ENCODE data around the gene PAX9.
A peak's percentile ranks its signal among the peaks of the same experiment; 100 is the strongest.

The PAX9 gene

DNA sequence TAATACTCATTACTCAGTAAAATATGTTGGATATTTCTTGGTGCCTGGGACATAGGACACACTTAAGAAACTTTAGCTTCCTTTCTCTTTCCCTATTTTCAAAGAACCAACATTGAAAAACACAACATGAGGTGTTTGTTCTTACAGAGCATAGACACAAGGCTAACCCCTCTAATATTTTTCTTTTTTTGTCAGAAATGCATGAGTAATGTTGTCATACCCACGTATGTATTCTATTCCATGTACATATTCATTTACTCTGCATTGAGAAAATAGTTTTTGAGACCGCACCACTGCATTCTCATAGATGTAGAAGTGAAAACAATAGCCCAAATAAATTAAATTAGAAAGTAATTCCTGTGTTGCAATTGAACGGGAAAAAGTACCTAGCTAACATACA lies 13.0 kb downstream of the PAX9 start:
- Histone ChIP-seq H3K27ac (replicated peaks; ENCODE audit: low read length) (no peak overlapping the region), H3K4me1 (ENCODE audit: control insufficient read depth in 2 of 2, insufficient read depth in 1 of 2, low read depth in 1 of 2, low read length in 2 of 2) (peaks cover 2 to 7% of the 10 kb centered on the region in 2 donors), H3K27me3 (ENCODE audit: control insufficient read depth in 3 of 3, insufficient read depth in 3 of 3, low read depth in 1 of 3, low read length in 3 of 3) (peaks cover 0 to 41% (median 0%) of the 10 kb centered on the region in 3 experiments), H2AK5ac (ENCODE audit: low read depth, low read length) (no peak overlapping the region), H4K8ac (ENCODE audit: low read depth, low read length) (no peak overlapping the region), H3K18ac (ENCODE audit: low read length) (no peak overlapping the region), H3K4me2 (ENCODE audit: insufficient read depth, low read length, poor library complexity, severe bottlenecking) (no peak overlapping the region), H3K9ac (ENCODE audit: low read depth, low read length, poor library complexity) (no peak overlapping the region), H3K23ac (ENCODE audit: low read depth, low read length, poor library complexity) (no peak overlapping the region), H3K14ac (ENCODE audit: low read length) (no peak overlapping the region), H2BK5ac (ENCODE audit: low read length) (no peak overlapping the region), H4K91ac (ENCODE audit: low read depth, low read length, poor library complexity) (no peak overlapping the region), H2BK120ac (ENCODE audit: low read depth, low read length) (no peak overlapping the region), H3K4me3 (ENCODE audit: low read length in 2 of 2) (no peak overlapping the region), H2BK12ac (ENCODE audit: low read length) (no peak overlapping the region), H3K79me1 (ENCODE audit: low read depth, low read length) (no peaks in the 10 kb centered on the region), H2BK15ac (ENCODE audit: low read length) (no peak overlapping the region), H3K4ac (ENCODE audit: low read length) (no peak overlapping the region), H3K36me3 (replicated peaks in 1 of 2; ENCODE audit: control insufficient read depth in 2 of 2, insufficient read depth in 2 of 2, low read length in 2 of 2) (no peaks in the 10 kb centered on the region), H3K9me3 (replicated peaks in 1 of 2; ENCODE audit: control insufficient read depth in 2 of 2, insufficient read depth in 1 of 2, low read depth in 1 of 2, low read length in 2 of 2) (peaks cover 0 to 2% of the 10 kb centered on the region in 2 donors), H2AFZ (ENCODE audit: low read length) (no peak overlapping the region)
- DNase-seq (ENCODE audit: low spot score), result no peak
- WGBS, 2 donors (ENCODE audit: extremely low coverage in 2 of 2, insufficient read length in 2 of 2, insufficient replicate concordance in 1 of 2), result no CpG with 5 or more reads among the region's 3 CpGs

DNA sequence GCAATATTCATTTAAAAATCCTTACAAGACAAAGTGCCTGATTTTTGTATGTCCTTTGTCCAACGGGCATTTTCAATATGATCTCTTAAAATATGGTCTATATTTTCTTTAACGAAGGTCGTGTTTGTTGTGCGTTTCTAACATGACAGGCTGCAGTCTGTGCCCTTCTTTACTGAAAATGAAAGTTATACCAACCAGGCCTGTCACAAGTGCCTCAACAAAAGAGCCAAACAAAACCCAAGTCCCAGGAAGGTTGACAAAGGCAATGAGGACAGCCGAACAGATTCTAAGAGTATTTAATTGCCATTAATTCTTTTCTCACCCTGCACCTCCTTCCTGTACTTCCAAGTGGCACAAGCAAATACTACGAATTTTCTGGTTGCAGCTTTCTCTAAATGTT lies 13.9 kb downstream of the PAX9 start:
- WGBS, 2 donors (ENCODE audit: extremely low coverage in 2 of 2, insufficient read length in 2 of 2, insufficient replicate concordance in 1 of 2), result no CpG with 5 or more reads among the region's 6 CpGs
- no peaks in the 10 kb centered on the region for H3K79me1 ChIP-seq (ENCODE audit: low read depth, low read length)
- H2AK5ac ChIP-seq (ENCODE audit: low read depth, low read length), result no peak overlapping the region
- no peak overlapping the region for H3K14ac ChIP-seq (ENCODE audit: low read length)
- no peak overlapping the region for H2BK15ac ChIP-seq (ENCODE audit: low read length)
- H2BK12ac ChIP-seq (ENCODE audit: low read length), result no peak overlapping the region
- H3K4ac ChIP-seq (ENCODE audit: low read length), result no peak overlapping the region
- no peak overlapping the region for H3K4me2 ChIP-seq (ENCODE audit: insufficient read depth, low read length, poor library complexity, severe bottlenecking)
- H4K91ac ChIP-seq (ENCODE audit: low read depth, low read length, poor library complexity), result no peak overlapping the region
- H3K23ac ChIP-seq (ENCODE audit: low read depth, low read length, poor library complexity), result no peak overlapping the region
- H3K27me3 ChIP-seq (ENCODE audit: control insufficient read depth in 3 of 3, insufficient read depth in 3 of 3, low read depth in 1 of 3, low read length in 3 of 3), result peaks cover 0 to 32% (median 0%) of the 10 kb centered on the region in 3 experiments
- no peaks in the 10 kb centered on the region for H3K36me3 ChIP-seq (replicated peaks in 1 of 2; ENCODE audit: control insufficient read depth in 2 of 2, insufficient read depth in 2 of 2, low read length in 2 of 2)
- no peak overlapping the region for H2BK5ac ChIP-seq (ENCODE audit: low read length)
- H4K8ac ChIP-seq (ENCODE audit: low read depth, low read length), result no peak overlapping the region
- H3K18ac ChIP-seq (ENCODE audit: low read length), result no peak overlapping the region
- H3K9ac ChIP-seq (ENCODE audit: low read depth, low read length, poor library complexity), result no peak overlapping the region
- H3K9me3 ChIP-seq (replicated peaks in 1 of 2; ENCODE audit: control insufficient read depth in 2 of 2, insufficient read depth in 1 of 2, low read depth in 1 of 2, low read length in 2 of 2), result peaks cover 0 to 2% of the 10 kb centered on the region in 2 donors
- H3K4me3 ChIP-seq (ENCODE audit: low read length in 2 of 2), result no peak overlapping the region
- no peak overlapping the region for H2BK120ac ChIP-seq (ENCODE audit: low read depth, low read length)
- no peak for DNase-seq (ENCODE audit: low spot score)
- peaks cover 2 to 7% of the 10 kb centered on the region in 2 donors for H3K4me1 ChIP-seq (ENCODE audit: control insufficient read depth in 2 of 2, insufficient read depth in 1 of 2, low read depth in 1 of 2, low read length in 2 of 2)
- no peak overlapping the region for H3K27ac ChIP-seq (replicated peaks; ENCODE audit: low read length)
- no peak overlapping the region for H2AFZ ChIP-seq (ENCODE audit: low read length)

- no peak overlapping the region for H2BK5ac ChIP-seq (ENCODE audit: low read length)
- H2BK120ac ChIP-seq (ENCODE audit: low read depth, low read length), result no peak overlapping the region
- peak overlapping the region; percentile 32 for H3K14ac ChIP-seq (ENCODE audit: low read length)
- H3K27me3 ChIP-seq (ENCODE audit: control insufficient read depth in 3 of 3, insufficient read depth in 3 of 3, low read depth in 1 of 3, low read length in 3 of 3), result peaks cover 0 to 25% (median 0%) of the 10 kb centered on the region in 3 experiments
- no peak overlapping the region for H3K9ac ChIP-seq (ENCODE audit: low read depth, low read length, poor library complexity)
- no peak overlapping the region for H3K27ac ChIP-seq (replicated peaks; ENCODE audit: low read length)
- no peak overlapping the region for H3K4ac ChIP-seq (ENCODE audit: low read length)
- H3K36me3 ChIP-seq (replicated peaks in 1 of 2; ENCODE audit: control insufficient read depth in 2 of 2, insufficient read depth in 2 of 2, low read length in 2 of 2), result no peaks in the 10 kb centered on the region
- no peak overlapping the region for H3K23ac ChIP-seq (ENCODE audit: low read depth, low read length, poor library complexity)
- peaks cover 0 to 2% of the 10 kb centered on the region in 2 donors for H3K9me3 ChIP-seq (replicated peaks in 1 of 2; ENCODE audit: control insufficient read depth in 2 of 2, insufficient read depth in 1 of 2, low read depth in 1 of 2, low read length in 2 of 2)
- H4K8ac ChIP-seq (ENCODE audit: low read depth, low read length), result no peak overlapping the region
- H2BK12ac ChIP-seq (ENCODE audit: low read length), result no peak overlapping the region
- H2BK15ac ChIP-seq (ENCODE audit: low read length), result no peak overlapping the region
- no peak overlapping the region for H3K4me3 ChIP-seq (ENCODE audit: low read length in 2 of 2)
- peaks cover 2 to 7% of the 10 kb centered on the region in 2 donors for H3K4me1 ChIP-seq (ENCODE audit: control insufficient read depth in 2 of 2, insufficient read depth in 1 of 2, low read depth in 1 of 2, low read length in 2 of 2)
- H4K91ac ChIP-seq (ENCODE audit: low read depth, low read length, poor library complexity), result no peak overlapping the region
- no CpG with 5 or more reads among the region's 10 CpGs for WGBS, 2 donors (ENCODE audit: extremely low coverage in 2 of 2, insufficient read length in 2 of 2, insufficient replicate concordance in 1 of 2)
- peak overlapping the region; percentile 41 for H2AFZ ChIP-seq (ENCODE audit: low read length)
- peak overlapping the region; percentile 51 for H3K4me2 ChIP-seq (ENCODE audit: insufficient read depth, low read length, poor library complexity, severe bottlenecking)
- H2AK5ac ChIP-seq (ENCODE audit: low read depth, low read length), result no peak overlapping the region
- no peak for DNase-seq (ENCODE audit: low spot score)
- H3K79me1 ChIP-seq (ENCODE audit: low read depth, low read length), result no peaks in the 10 kb centered on the region
- peak overlapping the region; percentile 23 for H3K18ac ChIP-seq (ENCODE audit: low read length)
These were observed 14.6 kb downstream of the PAX9 start for GRCh38 chr14:36676236-36676635.

DNA sequence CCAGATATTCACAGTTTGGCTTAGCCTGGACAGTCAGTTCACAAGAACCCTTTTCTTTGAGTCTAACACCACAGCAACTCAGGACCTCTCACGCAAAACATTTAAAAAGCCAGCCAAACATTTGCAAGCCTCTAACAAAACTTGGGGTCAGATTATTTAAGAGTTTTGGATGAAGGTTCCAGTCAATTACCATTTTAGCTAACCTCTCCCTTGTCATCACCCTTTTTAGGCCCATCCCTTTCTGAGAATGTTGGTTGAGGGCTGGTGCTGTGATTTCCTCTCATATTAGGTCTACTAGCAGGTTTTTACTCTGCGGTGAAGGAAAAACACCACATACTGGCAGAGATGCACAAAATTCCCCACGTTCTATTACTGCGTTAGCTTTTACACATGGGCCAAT lies 20.7 kb downstream of the PAX9 start:
- Histone ChIP-seq H3K9me3 (replicated peaks in 1 of 2; ENCODE audit: control insufficient read depth in 2 of 2, insufficient read depth in 1 of 2, low read depth in 1 of 2, low read length in 2 of 2) (no peaks in the 10 kb centered on the region), H2BK120ac (ENCODE audit: low read depth, low read length) (no peak overlapping the region), H3K4ac (ENCODE audit: low read length) (no peak overlapping the region), H3K79me1 (ENCODE audit: low read depth, low read length) (no peaks in the 10 kb centered on the region), H4K91ac (ENCODE audit: low read depth, low read length, poor library complexity) (no peak overlapping the region), H3K23ac (ENCODE audit: low read depth, low read length, poor library complexity) (no peak overlapping the region), H2AFZ (ENCODE audit: low read length) (no peak overlapping the region), H2BK12ac (ENCODE audit: low read length) (no peak overlapping the region), H4K8ac (ENCODE audit: low read depth, low read length) (no peak overlapping the region), H3K36me3 (replicated peaks in 1 of 2; ENCODE audit: control insufficient read depth in 2 of 2, insufficient read depth in 2 of 2, low read length in 2 of 2) (no peaks in the 10 kb centered on the region), H2BK5ac (ENCODE audit: low read length) (no peak overlapping the region), H3K4me3 (ENCODE audit: low read length in 2 of 2) (no peak overlapping the region), H3K4me1 (ENCODE audit: control insufficient read depth in 2 of 2, insufficient read depth in 1 of 2, low read depth in 1 of 2, low read length in 2 of 2) (no peaks in the 10 kb centered on the region), H3K9ac (ENCODE audit: low read depth, low read length, poor library complexity) (no peak overlapping the region), H3K14ac (ENCODE audit: low read length) (no peak overlapping the region), H3K27ac (replicated peaks; ENCODE audit: low read length) (no peak overlapping the region), H2AK5ac (ENCODE audit: low read depth, low read length) (no peak overlapping the region), H3K27me3 (ENCODE audit: control insufficient read depth in 3 of 3, insufficient read depth in 3 of 3, low read depth in 1 of 3, low read length in 3 of 3) (no peaks in the 10 kb centered on the region), H3K18ac (ENCODE audit: low read length) (no peak overlapping the region), H2BK15ac (ENCODE audit: low read length) (no peak overlapping the region), H3K4me2 (ENCODE audit: insufficient read depth, low read length, poor library complexity, severe bottlenecking) (no peak overlapping the region)
- WGBS, 2 donors (ENCODE audit: extremely low coverage in 2 of 2, insufficient read length in 2 of 2, insufficient replicate concordance in 1 of 2), result no CpG with 5 or more reads among the region's 4 CpGs
- DNase-seq (ENCODE audit: low spot score), result no peak
